K562 (cell line): Measurements from ENCODE around the gene DDX43. TPM values are rescaled to one million over a fixed set of nuclear protein-coding genes. Genes with fewer than 3 reads are reported as not detected.

Experiments
- ARID2 ChIP-seq: fragments of 450-650 bp; IDR thresholded peaks from 2 replicates; pipeline ENCODE4 v1.6.1; 2017; ENCODE audit warnings: antibody characterized with exemption, mild to moderate bottlenecking
- ATF7 ChIP-seq: fragments of 450-650 bp; IDR thresholded peaks from 2 replicates; pipeline ENCODE4 v1.7.1; 2014; ENCODE audit warnings: mild to moderate bottlenecking, moderate library complexity
- BRD9 ChIP-seq: fragments of 450-650 bp; IDR thresholded peaks from 2 replicates; pipeline ENCODE4 v1.6.1; 2018; ENCODE audit warnings: low read depth; ENCODE audit not compliant: partially characterized antibody
- CUX1 ChIP-seq: fragments of 200-800 bp; sonication (Bioruptor generic); IDR thresholded peaks from 2 replicates; pipeline ENCODE4 v1.6.1; 2016; ENCODE audit warnings: missing genetic modification characterization, missing compliant biosample characterization
- DEAF1 ChIP-seq: fragments of 450-650 bp; formaldehyde crosslinking; IDR thresholded peaks from 2 replicates; pipeline ENCODE4 v1.4.0; 2020; ENCODE audit warnings: mild to moderate bottlenecking, moderate library complexity
- HNRNPK ChIP-seq: fragments of 200-400 bp; formaldehyde crosslinking; IDR thresholded peaks from one replicate; pipeline ENCODE4 v1.6.1; 2018; ENCODE audit warnings: mild to moderate bottlenecking, low read depth, low read length; ENCODE audit not compliant: poor library complexity, severe bottlenecking
- JUN ChIP-seq, 2 experiments: sonication (generic) in 1 of 2; formaldehyde crosslinking in 1 of 2; IDR thresholded peaks; 2 replicates each; pipeline versions ENCODE4 v1.6.1 to v1.8.0; 2012 to 2022; ENCODE audit warnings: borderline replicate concordance in 2 of 2, mild to moderate bottlenecking in 2 of 2, improper control_type of control experiment in 1 of 2, low read depth in 1 of 2, low read length in 1 of 2, missing genetic modification reagents in 1 of 2
- MAFF ChIP-seq: IDR thresholded peaks from 2 replicates; pipeline ENCODE4 v1.6.1; 2012; ENCODE audit warnings: low read length, improper control_type of control experiment
- NCOR1 ChIP-seq: fragments of 450-650 bp; IDR thresholded peaks from 2 replicates; pipeline ENCODE4 v1.6.1; 2016; ENCODE audit warnings: mild to moderate bottlenecking, moderate library complexity
- NFIC ChIP-seq: fragments of 450-650 bp; IDR thresholded peaks from 2 replicates; pipeline ENCODE4 v1.6.1; 2017; ENCODE audit warnings: mild to moderate bottlenecking, inconsistent platforms
- POLR2AphosphoS5 ChIP-seq: IDR thresholded peaks from 2 replicates; pipeline ENCODE4 v1.6.1; 2011; ENCODE audit warnings: mild to moderate bottlenecking, low read depth, low read length, moderate library complexity; ENCODE audit not compliant: control insufficient read depth, insufficient read depth
- POLR2B ChIP-seq: fragments of 450-650 bp; IDR thresholded peaks from 2 replicates; pipeline ENCODE4 v1.6.1; 2018; ENCODE audit warnings: low read depth; ENCODE audit not compliant: partially characterized antibody
- RAD21 ChIP-seq, 2 experiments: fragments of 250-450 bp in 1 of 2; fragments of 450-650 bp in 1 of 2; sonication (Bioruptor Pico) in 1 of 2; formaldehyde crosslinking in 1 of 2; IDR thresholded peaks in 1 of 2; conservative IDR thresholded peaks in 1 of 2; 2 replicates each; pipeline versions ENCODE4 v1.4.0 to v1.8.0; 2020 to 2022; ENCODE audit warnings: mild to moderate bottlenecking in 2 of 2, moderate library complexity in 1 of 2
- SAFB2 ChIP-seq: fragments of 200-400 bp; formaldehyde crosslinking; IDR thresholded peaks from 2 replicates; pipeline ENCODE4 v1.6.1; 2018; ENCODE audit warnings: borderline replicate concordance, low read length, low read depth, moderate library complexity; ENCODE audit not compliant: severe bottlenecking
- TAF1 ChIP-seq: IDR thresholded peaks from 2 replicates; pipeline ENCODE4 v1.6.1; 2011; ENCODE audit warnings: mild to moderate bottlenecking, low read length, moderate library complexity; ENCODE audit not compliant: insufficient read depth, control insufficient read depth, severe bottlenecking; ENCODE audit errors: extremely low read depth
- ZFX ChIP-seq: sonication (generic); formaldehyde crosslinking; IDR thresholded peaks from 2 replicates; pipeline ENCODE4 v1.8.0; 2022; ENCODE audit warnings: mild to moderate bottlenecking, missing genetic modification reagents, moderate library complexity
- ZNF121 ChIP-seq: sonication (generic); formaldehyde crosslinking; conservative IDR thresholded peaks from 2 replicates; pipeline ENCODE4 v1.8.0; 2022; ENCODE audit warnings: missing genetic modification reagents
- ZNF695 ChIP-seq: fragments of 450-650 bp; formaldehyde crosslinking; IDR thresholded peaks from 2 replicates; pipeline ENCODE4 v1.4.0; 2020; ENCODE audit warnings: mild to moderate bottlenecking, moderate library complexity
- polyA plus RNA-seq, 8 experiments: library from polyadenylated mRNA; depleted of rRNA in 4 of 8; stranded (reverse) in 5 of 8; unstranded in 3 of 8; fragments of >200 nt; fragmentation: Nextera tagmentation in 2 of 8; fragmentation: Illumina TruSeq in 1 of 8; extraction: Ambion mirVana in 2 of 8; extraction: Trizol in 1 of 8; gene quantifications; 2 replicates each; pipeline versions ENCODE4 v1.2.1 to v1.2.3, GENCODE V29; 2011 to 2014; ENCODE audit warnings: inconsistent platforms in 1 of 8, missing spikeins in 1 of 8
- total RNA-seq, 7 experiments: library from RNA; depleted of rRNA in 6 of 7; stranded (reverse); fragments of >200 nt in 6 of 7; fragmentation: Illumina TruSeq in 2 of 7; extraction: Trizol in 2 of 7; gene quantifications; 2 replicates each; pipeline versions ENCODE4 v1.2.1 to v1.2.3, GENCODE V29; 2011 to 2021; ENCODE audit warnings: low replicate concordance in 1 of 7

Gene DDX43
- total and polyA plus RNA-seq, 9 of the 15 experiments (the other 6 are each of a cell fraction or from before 2014, with no cell fraction given) = 0.07 to 0.88 (median 0.25) TPM

GRCh38 chr6:73388800-73389512 lies 5.7 kb upstream of the DDX43 start (continued):
- TF ChIP-seq SAFB2 = no peak
- peak; percentile 84; the same call in 1 of the 2 replicates for TF ChIP-seq POLR2AphosphoS5
- peak; percentile 29; the same call in 1 of the 2 replicates for TF ChIP-seq NFIC
- TF ChIP-seq ATF7 = peak; percentile 42; the same call in 1 of the 2 replicates
- peak; percentile 75 for TF ChIP-seq TAF1
- peak; percentile 46 for TF ChIP-seq DEAF1 (CRISPR knock-in tag)
- TF ChIP-seq CUX1 = no peak
- peak; percentile 87 for TF ChIP-seq POLR2B
- TF ChIP-seq ZNF121 = no peak
- peak; percentile 13; the same call in 1 of the 2 replicates for TF ChIP-seq NCOR1
- TF ChIP-seq HNRNPK = no peak
- peak; percentile 84 for TF ChIP-seq BRD9
- 0 out of 2 replicates have a peak, but pooled peaks have one; percentile 20 for TF ChIP-seq ARID2
- TF ChIP-seq MAFF = peak; percentile 89
- 0 out of 2 replicates have a peak, but pooled peaks have one; percentile 4 for TF ChIP-seq JUN (IDR thresholded peaks at IDR 0.05; ENCODE audit: borderline replicate concordance, low read depth, low read length)
- TF ChIP-seq JUN (CRISPR knock-in tag; IDR thresholded peaks at IDR 0.05; ENCODE audit: borderline replicate concordance) = no peak
- peak; percentile 62 for TF ChIP-seq ZFX (CRISPR knock-in tag)
- no peak for TF ChIP-seq ZNF695
- TF ChIP-seq RAD21 (CRISPR knock-in tag; conservative IDR thresholded peaks at IDR 0.05 in 1 of 2, IDR thresholded peaks at IDR 0.05 in 1 of 2) = peak; percentile 58 to 76
